ENCODE results near the gene ACTA2. TPM values are rescaled to one million over a fixed set of nuclear protein-coding genes. Genes with fewer than 3 reads are reported as not detected.

Gene ACTA2
- total RNA-seq, 1 experiment from 2014 or later = 2.4 TPM

DNA sequence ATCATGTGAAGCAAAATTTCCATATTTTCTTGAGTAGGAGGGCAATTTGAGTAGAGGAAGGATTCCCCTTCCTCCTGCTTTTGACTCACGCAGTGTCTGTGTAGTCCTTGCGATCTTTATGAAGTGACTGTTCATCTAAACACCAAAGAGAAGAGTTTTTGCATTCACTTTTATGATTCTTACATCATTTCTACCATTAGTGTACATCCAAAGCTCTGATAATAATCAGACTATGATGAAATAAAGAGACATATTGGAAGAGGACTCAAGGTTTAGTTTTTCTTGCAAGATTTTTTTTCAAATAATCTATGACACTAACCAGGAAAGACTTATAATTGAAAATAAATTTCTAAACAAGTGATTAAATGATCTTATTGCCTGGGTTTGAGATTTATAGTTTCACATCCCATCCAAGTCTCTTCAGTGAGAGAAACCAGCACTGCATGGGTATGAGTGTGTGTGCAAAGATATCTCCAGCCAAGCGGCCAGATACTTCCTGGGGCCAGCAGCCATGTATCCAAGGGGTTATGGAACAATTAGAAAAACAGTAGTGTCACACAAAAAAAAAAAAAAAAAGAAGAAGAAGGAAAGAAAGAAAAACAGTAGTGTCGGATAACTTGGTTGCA lies 2.0 kb upstream of the ACTA2 start:
- TF ChIP-seq, protein P1, sequence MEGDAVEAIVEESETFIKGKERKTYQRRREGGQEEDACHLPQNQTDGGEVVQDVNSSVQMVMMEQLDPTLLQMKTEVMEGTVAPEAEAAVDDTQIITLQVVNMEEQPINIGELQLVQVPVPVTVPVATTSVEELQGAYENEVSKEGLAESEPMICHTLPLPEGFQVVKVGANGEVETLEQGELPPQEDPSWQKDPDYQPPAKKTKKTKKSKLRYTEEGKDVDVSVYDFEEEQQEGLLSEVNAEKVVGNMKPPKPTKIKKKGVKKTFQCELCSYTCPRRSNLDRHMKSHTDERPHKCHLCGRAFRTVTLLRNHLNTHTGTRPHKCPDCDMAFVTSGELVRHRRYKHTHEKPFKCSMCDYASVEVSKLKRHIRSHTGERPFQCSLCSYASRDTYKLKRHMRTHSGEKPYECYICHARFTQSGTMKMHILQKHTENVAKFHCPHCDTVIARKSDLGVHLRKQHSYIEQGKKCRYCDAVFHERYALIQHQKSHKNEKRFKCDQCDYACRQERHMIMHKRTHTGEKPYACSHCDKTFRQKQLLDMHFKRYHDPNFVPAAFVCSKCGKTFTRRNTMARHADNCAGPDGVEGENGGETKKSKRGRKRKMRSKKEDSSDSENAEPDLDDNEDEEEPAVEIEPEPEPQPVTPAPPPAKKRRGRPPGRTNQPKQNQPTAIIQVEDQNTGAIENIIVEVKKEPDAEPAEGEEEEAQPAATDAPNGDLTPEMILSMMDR (conservative IDR thresholded peaks at IDR 0.05) = no peak
- H2BK5ac ChIP-seq (ENCODE audit: insufficient read length, low read length) = no peak overlapping the region
- no peaks in the 10 kb centered on the region for H3K9me3 ChIP-seq (ENCODE audit: control insufficient read depth, low read depth, low read length)
- no peaks in the 10 kb centered on the region for H3K36me3 Mint-ChIP-seq (ENCODE audit: insufficient read depth in 1 of 3, low read depth in 3 of 3)
- H3T11ph ChIP-seq (ENCODE audit: low read length) = no peak overlapping the region
- no peaks in the 10 kb centered on the region for H3K23me2 ChIP-seq (ENCODE audit: insufficient read length, low read depth, low read length, poor library complexity, severe bottlenecking)
- no peak overlapping the region for H2BK120ac ChIP-seq (ENCODE audit: low read depth, low read length, poor library complexity, severe bottlenecking)
- no peak overlapping the region for H4K5ac ChIP-seq (ENCODE audit: insufficient read length, low read depth, low read length)
- WGBS (ENCODE audit: extremely low coverage, insufficient read length, low lambda C conversion rate) = no CpG with 5 or more reads among the region's 4 CpGs
- no peak overlapping the region for H2BK15ac ChIP-seq (ENCODE audit: low read depth, low read length)
- no peak overlapping the region for H3K14ac ChIP-seq (ENCODE audit: insufficient read depth, low read length)
- H3K79me1 ChIP-seq (ENCODE audit: insufficient read depth, low read depth, low read length, poor library complexity, severe bottlenecking) = no peaks in the 10 kb centered on the region
- no peak overlapping the region for H3K56ac ChIP-seq (ENCODE audit: insufficient read length, low read depth, low read length)
- no peak overlapping the region for H2BK12ac ChIP-seq (ENCODE audit: insufficient read length, low read depth, low read length)
- no peak overlapping the region for H3K27ac Mint-ChIP-seq
- no peak for DNase-seq
- H3K79me2 ChIP-seq (ENCODE audit: insufficient read depth, low read length) = no peaks in the 10 kb centered on the region
- H4K91ac ChIP-seq (ENCODE audit: insufficient read length, low read depth, low read length) = no peak overlapping the region
- H3K27me3 Mint-ChIP-seq (ENCODE audit: low read depth) = no peaks in the 10 kb centered on the region
- H3K4ac ChIP-seq (ENCODE audit: low read depth, low read length) = no peak overlapping the region
- no peak overlapping the region for H2BK20ac ChIP-seq (ENCODE audit: low read depth, low read length, poor library complexity, severe bottlenecking)
- no peak overlapping the region for H2AK5ac ChIP-seq (ENCODE audit: insufficient read length, low read length)
- no peak overlapping the region for H3K4me2 ChIP-seq (ENCODE audit: insufficient read depth, insufficient read length, low read length)
- H3K23ac ChIP-seq (ENCODE audit: insufficient read length, low read depth, low read length) = no peak overlapping the region
- H3K9ac ChIP-seq (ENCODE audit: extremely low read depth, insufficient read length, low read length) = no peak overlapping the region
- H2AFZ ChIP-seq (ENCODE audit: low read length) = no peak overlapping the region
- H3K4me3 Mint-ChIP-seq = no peak overlapping the region
- no peaks in the 10 kb centered on the region for H3K9me3 Mint-ChIP-seq
- H3K27me3 ChIP-seq (ENCODE audit: insufficient read depth, low read length) = no peaks in the 10 kb centered on the region
- H3K4me1 Mint-ChIP-seq = peaks cover 15 to 17% of the 10 kb centered on the region in 2 experiments
- H3K4me1 ChIP-seq (ENCODE audit: insufficient read depth, low read length) = peaks cover 3% of the 10 kb centered on the region; the same call in 1 of the 2 replicates
- H3K27ac ChIP-seq (ENCODE audit: insufficient read length, low read depth, low read length) = no peak overlapping the region
- no peaks in the 10 kb centered on the region for H4K20me1 ChIP-seq (ENCODE audit: control insufficient read depth, insufficient read depth, insufficient read length)
- H3K18ac ChIP-seq (ENCODE audit: insufficient read length, low read depth, low read length) = no peak overlapping the region
- H4K8ac ChIP-seq (replicated peaks; ENCODE audit: insufficient read length, low read depth, low read length) = no peak overlapping the region
